Measurements from ENCODE around the gene OR10AG1. TPM values are rescaled to one million over a fixed set of nuclear protein-coding genes. Genes with fewer than 3 reads are reported as not detected.

OR10AG1 gene, protein sequence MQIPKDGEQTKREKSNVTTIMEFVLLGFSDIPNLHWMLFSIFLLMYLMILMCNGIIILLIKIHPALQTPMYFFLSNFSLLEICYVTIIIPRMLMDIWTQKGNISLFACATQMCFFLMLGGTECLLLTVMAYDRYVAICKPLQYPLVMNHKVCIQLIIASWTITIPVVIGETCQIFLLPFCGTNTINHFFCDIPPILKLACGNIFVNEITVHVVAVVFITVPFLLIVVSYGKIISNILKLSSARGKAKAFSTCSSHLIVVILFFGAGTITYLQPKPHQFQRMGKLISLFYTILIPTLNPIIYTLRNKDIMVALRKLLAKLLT
- total RNA-seq (2022) (not detected in 2 replicates), Bru-seq, nascent RNA (percentile 18 among the genes with signal in this experiment), BruChase-seq, experiment 1, labeled RNA remaining after a 2-hour chase (percentile 23 among the genes with signal in this experiment), BruChase-seq, experiment 2, labeled RNA remaining after a 6-hour chase (percentile 13 among the genes with signal in this experiment)
- long read RNA-seq = 0 reads

- BruUV-seq (replicated peaks) = no TSS peak
Observed at GRCh38 chr11:55969845-55970244, at the start of gene OR10AG1. OR10AG1 (minus strand) TSS chr11:55969945; CDS start chr11:55969907, 38 bp downstream.

DNA sequence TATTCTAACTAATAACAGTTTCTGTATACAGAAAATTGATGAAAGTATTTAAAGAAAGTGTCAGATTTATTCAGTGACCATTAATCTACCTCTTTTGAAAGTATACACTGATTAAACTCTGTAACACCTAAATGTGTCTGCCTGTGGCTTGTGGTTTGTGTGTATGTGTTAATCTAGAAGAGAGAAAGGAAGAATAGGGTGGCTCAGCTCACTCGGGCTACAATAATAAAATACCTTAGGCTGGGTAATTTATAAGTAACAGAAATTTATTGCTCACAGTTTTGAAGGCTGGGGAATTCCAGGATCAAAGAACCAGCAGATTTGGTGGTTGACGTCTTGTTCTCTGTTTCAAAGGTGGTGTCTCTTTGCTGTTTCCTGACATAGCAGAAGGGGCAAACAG, 44.1 kb upstream of the OR10AG1 start:
- no peak for DNase-seq
- Histone ChIP-seq H3K27me3 (replicated peaks; ENCODE audit: control insufficient read depth, insufficient read depth, low read length) (no peaks in the 10 kb centered on the region), H3K4me1 (peaks cover 8% of the 10 kb centered on the region; the same call in 1 of the 2 replicates), H3K4me3 (ENCODE audit: low read depth, low read length) (no peak overlapping the region), H3K9me3 (peaks cover 7% of the 10 kb centered on the region; the same call in 1 of the 2 replicates), H3K36me3 (ENCODE audit: control insufficient read depth, insufficient read depth, low read length) (no peaks in the 10 kb centered on the region)
- no peaks in the 10 kb centered on the region for H3K27me3 Mint-ChIP-seq (ENCODE audit: insufficient read depth, unreplicated experiment)
- intact Hi-C loops (cut with micrococcal nuclease; ENCODE audit: unreplicated experiment) = no loop called here
- H3K4me1 Mint-ChIP-seq (ENCODE audit: low read depth, unreplicated experiment) = no peaks in the 10 kb centered on the region
- no peak for TF ChIP-seq CTCF (IDR thresholded peaks at IDR 0.05; ENCODE audit: insufficient read depth in 1 of 2, low read depth in 1 of 2, low read length in 1 of 2, severe bottlenecking in 1 of 2, unreplicated experiment in 1 of 2)
- CTCF ChIA-PET = no interaction called here
- BruUV-seq (replicated peaks) = no TSS peak
- H3K27ac Mint-ChIP-seq (ENCODE audit: unreplicated experiment) = no peak overlapping the region
- no peaks in the 10 kb centered on the region for H3K36me3 Mint-ChIP-seq (ENCODE audit: insufficient read depth, unreplicated experiment)
- no peaks in the 10 kb centered on the region for H3K9me3 Mint-ChIP-seq (ENCODE audit: unreplicated experiment)
- no peak overlapping the region for H3K4me3 Mint-ChIP-seq (ENCODE audit: unreplicated experiment)
- POLR2A ChIA-PET = no interaction called here

More at GRCh38 chr11:55969845-55970244, at the start of gene OR10AG1:
- H3K4me1 ChIP-seq = 0 out of 2 replicates have a peak, but pooled peaks cover 4% of the 10 kb centered on the region
- ChIA-PET CTCF (no interaction called here), POLR2A (no interaction called here)
- TF ChIP-seq CTCF (IDR thresholded peaks at IDR 0.05; ENCODE audit: insufficient read depth in 1 of 2, low read depth in 1 of 2, low read length in 1 of 2, severe bottlenecking in 1 of 2, unreplicated experiment in 1 of 2) = no peak
- H3K4me3 ChIP-seq (ENCODE audit: low read depth, low read length) = no peak within 1 kb of the TSS
- H3K36me3 ChIP-seq (ENCODE audit: control insufficient read depth, insufficient read depth, low read length) = no peaks in the 10 kb centered on the region
- H3K27ac Mint-ChIP-seq (ENCODE audit: unreplicated experiment) = no peak within 1 kb of the TSS
- H3K27me3 ChIP-seq (replicated peaks; ENCODE audit: control insufficient read depth, insufficient read depth, low read length) = no peaks in the 10 kb centered on the region; the same call in 1 of the 2 replicates
- no peaks in the 10 kb centered on the region for H3K27me3 Mint-ChIP-seq (ENCODE audit: insufficient read depth, unreplicated experiment)
- H3K36me3 Mint-ChIP-seq (ENCODE audit: insufficient read depth, unreplicated experiment) = no peaks in the 10 kb centered on the region
- H3K4me3 Mint-ChIP-seq (ENCODE audit: unreplicated experiment) = no peak within 1 kb of the TSS
- no peaks in the 10 kb centered on the region for H3K9me3 ChIP-seq
- H3K9me3 Mint-ChIP-seq (ENCODE audit: unreplicated experiment) = peaks cover 23% of the 10 kb centered on the region
- peaks cover 7% of the 10 kb centered on the region for H3K4me1 Mint-ChIP-seq (ENCODE audit: low read depth, unreplicated experiment)
- no peak for DNase-seq
- intact Hi-C loops (cut with micrococcal nuclease; ENCODE audit: unreplicated experiment) = no loop called here

GRCh38 chr11:56010716-56011115, 41.0 kb upstream of the OR10AG1 start:
- Mint-ChIP-seq H3K27me3 (ENCODE audit: insufficient read depth, unreplicated experiment) (no peaks in the 10 kb centered on the region), H3K4me3 (ENCODE audit: unreplicated experiment) (no peak overlapping the region), H3K27ac (ENCODE audit: unreplicated experiment) (no peak overlapping the region), H3K4me1 (ENCODE audit: low read depth, unreplicated experiment) (no peaks in the 10 kb centered on the region), H3K36me3 (ENCODE audit: insufficient read depth, unreplicated experiment) (no peaks in the 10 kb centered on the region), H3K9me3 (ENCODE audit: unreplicated experiment) (no peaks in the 10 kb centered on the region)
- no peaks in the 10 kb centered on the region for H3K27me3 ChIP-seq (replicated peaks; ENCODE audit: control insufficient read depth, insufficient read depth, low read length)
- H3K9me3 ChIP-seq = peaks cover 7% of the 10 kb centered on the region; the same call in 1 of the 2 replicates
- no TSS peak for BruUV-seq (replicated peaks)
- POLR2A ChIA-PET = no interaction called here
- peaks cover 8% of the 10 kb centered on the region; the same call in 1 of the 2 replicates for H3K4me1 ChIP-seq
- no peak overlapping the region for H3K4me3 ChIP-seq (ENCODE audit: low read depth, low read length)
- TF ChIP-seq CTCF (IDR thresholded peaks at IDR 0.05; ENCODE audit: insufficient read depth in 1 of 2, low read depth in 1 of 2, low read length in 1 of 2, severe bottlenecking in 1 of 2, unreplicated experiment in 1 of 2) = no peak
- H3K36me3 ChIP-seq (ENCODE audit: control insufficient read depth, insufficient read depth, low read length) = no peaks in the 10 kb centered on the region
- intact Hi-C loops (cut with micrococcal nuclease; ENCODE audit: unreplicated experiment) = no loop called here
- CTCF ChIA-PET = interaction anchor here (0.6 kb wide), 1 partner anchor 225 kb away, joined by 3 read pairs; no protein-coding TSS in a partner anchor
- DNase-seq = no peak
